Mononuclear cell (primary cell): Measurements from ENCODE around the gene PARD3B. TPM values are rescaled to one million over a fixed set of nuclear protein-coding genes. Genes with fewer than 3 reads are reported as not detected.

Source experiments
- H3K27me3 ChIP-seq: 2 replicates; pipeline ENCODE4 v1.6.0; 2011; ENCODE audit warnings: low read length, control low read depth; ENCODE audit not compliant: insufficient read depth
- H3K4me1 ChIP-seq: 2 replicates; pipeline ENCODE4 v1.5.1; 2011; ENCODE audit warnings: mild to moderate bottlenecking, low read length, control low read depth; ENCODE audit not compliant: insufficient read depth
- H3K4me3 ChIP-seq: 2 replicates; pipeline ENCODE4 v1.5.1; 2011; ENCODE audit warnings: mild to moderate bottlenecking, low read length, moderate library complexity
- H3K9me3 ChIP-seq: 2 replicates; pipeline ENCODE4 v1.5.1; 2011; ENCODE audit warnings: low read depth, mild to moderate bottlenecking, control low read depth, low read length
- total RNA-seq: library from RNA; depleted of rRNA; stranded (reverse); fragments of >200 nt; gene quantifications from one replicate; pipeline ENCODE4 v1.2.3, GENCODE V29; 2012

PARD3B gene, protein sequence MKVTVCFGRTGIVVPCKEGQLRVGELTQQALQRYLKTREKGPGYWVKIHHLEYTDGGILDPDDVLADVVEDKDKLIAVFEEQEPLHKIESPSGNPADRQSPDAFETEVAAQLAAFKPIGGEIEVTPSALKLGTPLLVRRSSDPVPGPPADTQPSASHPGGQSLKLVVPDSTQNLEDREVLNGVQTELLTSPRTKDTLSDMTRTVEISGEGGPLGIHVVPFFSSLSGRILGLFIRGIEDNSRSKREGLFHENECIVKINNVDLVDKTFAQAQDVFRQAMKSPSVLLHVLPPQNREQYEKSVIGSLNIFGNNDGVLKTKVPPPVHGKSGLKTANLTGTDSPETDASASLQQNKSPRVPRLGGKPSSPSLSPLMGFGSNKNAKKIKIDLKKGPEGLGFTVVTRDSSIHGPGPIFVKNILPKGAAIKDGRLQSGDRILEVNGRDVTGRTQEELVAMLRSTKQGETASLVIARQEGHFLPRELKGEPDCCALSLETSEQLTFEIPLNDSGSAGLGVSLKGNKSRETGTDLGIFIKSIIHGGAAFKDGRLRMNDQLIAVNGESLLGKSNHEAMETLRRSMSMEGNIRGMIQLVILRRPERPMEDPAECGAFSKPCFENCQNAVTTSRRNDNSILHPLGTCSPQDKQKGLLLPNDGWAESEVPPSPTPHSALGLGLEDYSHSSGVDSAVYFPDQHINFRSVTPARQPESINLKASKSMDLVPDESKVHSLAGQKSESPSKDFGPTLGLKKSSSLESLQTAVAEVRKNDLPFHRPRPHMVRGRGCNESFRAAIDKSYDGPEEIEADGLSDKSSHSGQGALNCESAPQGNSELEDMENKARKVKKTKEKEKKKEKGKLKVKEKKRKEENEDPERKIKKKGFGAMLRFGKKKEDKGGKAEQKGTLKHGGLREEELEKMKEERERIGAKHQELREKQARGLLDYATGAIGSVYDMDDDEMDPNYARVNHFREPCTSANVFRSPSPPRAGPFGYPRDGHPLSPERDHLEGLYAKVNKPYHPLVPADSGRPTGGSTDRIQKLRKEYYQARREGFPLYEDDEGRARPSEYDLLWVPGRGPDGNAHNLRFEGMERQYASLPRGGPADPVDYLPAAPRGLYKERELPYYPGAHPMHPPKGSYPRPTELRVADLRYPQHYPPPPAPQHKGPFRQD (N-terminal part only)
- total RNA-seq: 0.94 TPM

DNA sequence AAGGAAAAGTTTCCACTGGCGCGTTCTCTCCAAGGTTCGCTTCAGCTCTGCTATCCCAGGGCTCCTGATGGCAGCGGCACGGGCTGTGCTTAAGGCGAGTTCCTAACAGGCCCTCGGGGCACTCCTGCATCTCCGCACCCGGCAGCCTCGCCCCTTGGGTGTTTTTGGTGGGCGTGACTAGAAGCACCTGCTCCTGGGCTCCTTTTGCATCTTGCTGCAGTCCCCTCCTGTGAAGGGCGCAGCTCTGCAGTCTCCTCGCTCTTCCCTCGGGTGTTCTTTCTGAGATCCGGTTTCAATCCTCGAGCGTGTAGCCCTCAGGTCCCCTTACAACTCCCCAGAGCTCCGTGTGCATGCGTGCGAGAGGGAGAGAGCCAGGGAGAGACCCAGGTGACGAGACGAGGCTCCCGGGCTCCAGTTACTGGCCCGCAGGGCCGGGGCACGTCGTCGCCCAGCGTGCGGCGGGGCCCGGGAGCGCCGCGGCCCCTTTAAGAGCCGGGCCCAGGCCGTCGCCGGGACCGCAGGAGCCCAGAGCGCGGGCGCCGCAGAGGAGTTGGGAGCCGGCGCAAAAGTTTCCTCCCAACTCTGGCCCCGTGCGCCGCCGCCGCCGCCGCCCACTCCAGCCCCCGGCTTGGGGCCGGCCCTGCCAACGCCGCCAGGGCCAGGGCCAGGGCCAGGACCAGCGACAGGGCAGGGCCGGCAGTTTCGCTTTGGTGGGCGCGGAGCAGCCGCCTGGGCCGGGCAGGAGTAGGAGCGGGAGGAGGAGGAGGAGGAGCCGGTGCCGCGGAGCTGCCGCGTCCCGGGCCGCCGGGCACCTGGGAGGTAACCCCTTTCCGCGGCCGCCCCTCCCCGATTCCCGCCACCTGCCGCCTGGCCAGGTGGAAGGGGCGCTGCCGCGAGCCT is at the start of gene PARD3B:
Gene PARD3B, plus strand, starts transcription at position 515 of the 900 bp plus-strand sequence. CDS start 525 bp downstream, outside the sequence.
- Histone ChIP-seq H3K4me1 (peaks cover 8% of the 10 kb centered on the region), H3K4me3 (peak within 1 kb of the TSS; percentile 29), H3K27me3 (peaks cover 38% of the 10 kb centered on the region)

DNA sequence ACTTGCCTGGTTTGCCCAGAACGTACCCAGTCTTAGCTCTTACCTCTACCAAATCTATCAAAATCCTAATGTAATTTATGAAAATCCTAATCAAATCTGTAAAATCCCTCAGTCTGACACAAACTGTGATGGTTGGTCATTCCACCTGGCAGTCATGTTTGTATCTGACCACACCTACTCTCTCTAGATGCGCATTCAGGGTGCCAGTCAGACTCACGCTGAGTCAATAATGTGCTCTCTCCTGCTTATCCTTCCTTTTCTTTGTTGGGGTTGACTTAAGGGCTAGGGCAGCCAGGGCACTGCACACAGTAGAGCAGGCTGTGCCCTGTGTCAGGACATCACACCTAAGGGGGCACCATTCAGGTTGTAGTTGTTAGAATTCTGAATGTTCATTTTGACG is 48.5 kb upstream of the PARD3B start:
- H3K4me1 ChIP-seq: no peaks in the 10 kb centered on the region
- no peaks in the 10 kb centered on the region for H3K27me3 ChIP-seq
- H3K4me3 ChIP-seq: no peak overlapping the region
- H3K9me3 ChIP-seq: no peaks in the 10 kb centered on the region

More for the DNA sequence above, at the start of gene PARD3B:
- no peaks in the 10 kb centered on the region for H3K9me3 ChIP-seq

DNA sequence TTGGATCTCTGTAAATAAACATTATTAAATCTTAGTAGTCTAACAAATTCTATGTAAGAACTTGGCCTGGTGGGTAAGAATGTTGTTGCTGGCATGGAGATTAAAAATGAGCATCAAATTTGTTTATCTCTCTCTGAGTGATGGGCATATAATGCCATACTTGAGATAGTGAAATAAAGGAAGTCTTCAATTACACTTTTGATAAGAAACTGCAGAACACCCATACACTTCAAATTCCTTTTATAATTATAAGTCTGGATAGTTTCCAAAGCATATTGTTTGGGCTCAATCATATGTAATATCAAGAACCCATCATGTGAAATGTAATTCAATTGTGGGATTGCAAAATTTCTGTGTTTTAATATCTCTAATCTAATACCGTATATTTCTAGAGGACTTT is 47.4 kb upstream of the PARD3B start:
- H3K9me3 ChIP-seq: no peaks in the 10 kb centered on the region
- no peak overlapping the region for H3K4me3 ChIP-seq
- H3K27me3 ChIP-seq: no peaks in the 10 kb centered on the region
- no peaks in the 10 kb centered on the region for H3K4me1 ChIP-seq

DNA sequence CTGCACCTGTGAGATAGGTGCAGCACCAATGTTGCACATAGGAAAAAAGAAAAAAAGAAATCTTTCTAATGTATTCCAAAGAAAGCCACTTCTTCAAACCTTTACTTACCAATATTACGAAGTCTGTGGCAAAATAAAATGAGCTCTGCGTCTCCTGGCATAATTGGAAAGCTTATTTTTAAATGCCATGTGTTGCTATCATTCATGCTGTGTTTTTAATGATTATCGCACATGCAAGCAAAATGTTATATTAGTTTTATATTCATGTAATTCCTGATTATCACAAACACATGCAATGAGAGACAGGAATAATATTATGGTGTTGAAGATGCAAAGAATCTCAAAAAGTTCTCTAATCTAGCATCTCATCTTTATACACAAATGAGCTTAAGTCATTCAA is 47.0 kb upstream of the PARD3B start:
- Histone ChIP-seq H3K4me3 (no peak overlapping the region), H3K4me1 (no peaks in the 10 kb centered on the region), H3K9me3 (no peaks in the 10 kb centered on the region)

DNA sequence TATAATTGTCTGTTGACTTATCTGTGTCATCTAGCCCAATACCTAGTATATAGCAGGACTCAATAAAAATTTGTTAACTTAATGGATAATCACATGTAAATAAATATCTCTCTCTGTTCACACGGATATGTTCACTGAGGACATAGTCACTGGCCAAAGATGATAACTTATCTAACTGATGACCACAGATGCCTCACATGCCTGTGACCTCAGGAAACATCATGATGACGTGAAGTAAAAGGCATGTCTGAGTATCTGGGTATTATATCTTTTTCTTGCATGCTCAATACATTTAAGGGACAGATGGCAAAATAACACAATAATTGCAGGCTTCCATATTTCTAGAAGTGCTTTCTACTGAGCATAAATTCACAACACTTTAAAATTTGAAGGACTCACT is 41.4 kb upstream of the PARD3B start:
- H3K4me3 ChIP-seq: no peak overlapping the region
- H3K9me3 ChIP-seq: no peaks in the 10 kb centered on the region
- H3K27me3 ChIP-seq: no peaks in the 10 kb centered on the region
- no peaks in the 10 kb centered on the region for H3K4me1 ChIP-seq

More for the DNA sequence above, 47.0 kb upstream of the PARD3B start:
- H3K27me3 ChIP-seq: no peaks in the 10 kb centered on the region

DNA sequence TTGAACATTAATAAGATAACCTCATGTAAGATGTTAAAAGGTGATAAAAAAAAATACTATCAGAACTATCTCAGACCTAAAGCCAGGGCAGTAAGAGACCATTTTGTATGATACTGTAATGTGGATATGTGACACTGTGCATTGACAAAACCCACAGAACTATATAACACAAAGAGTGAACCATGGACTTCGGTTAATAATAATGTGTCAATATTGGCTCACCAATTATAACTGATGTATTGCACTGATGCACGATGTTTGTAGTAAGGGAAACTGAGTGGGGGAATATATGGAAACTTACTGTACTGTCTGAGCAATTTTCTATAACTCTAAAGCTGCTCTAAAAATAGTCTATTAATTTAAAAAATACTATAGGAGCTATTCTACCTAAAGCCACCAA is 40.7 kb upstream of the PARD3B start:
- Histone ChIP-seq H3K9me3 (no peaks in the 10 kb centered on the region), H3K4me1 (no peaks in the 10 kb centered on the region), H3K4me3 (no peak overlapping the region), H3K27me3 (no peaks in the 10 kb centered on the region)

DNA sequence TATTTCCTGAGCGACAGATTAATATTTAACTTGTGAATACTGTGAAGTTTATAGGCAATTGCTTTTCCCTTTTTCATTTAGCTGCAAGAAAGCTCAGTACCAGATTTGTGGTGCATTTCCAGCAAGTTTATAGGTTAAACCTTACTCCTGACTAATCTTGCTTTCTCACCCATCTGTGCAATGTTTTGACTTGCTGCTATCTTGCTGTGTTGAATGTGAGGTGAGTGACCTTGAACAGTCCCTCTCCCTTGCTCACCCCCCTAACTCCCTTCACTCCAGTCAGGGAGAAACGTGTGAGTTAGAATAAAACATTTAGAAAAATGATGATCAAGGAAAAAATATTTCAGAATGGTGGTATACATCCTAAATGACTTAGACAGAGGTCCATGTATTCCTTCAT is 39.8 kb upstream of the PARD3B start:
- no peaks in the 10 kb centered on the region for H3K27me3 ChIP-seq
- no peaks in the 10 kb centered on the region for H3K4me1 ChIP-seq
- no peak overlapping the region for H3K4me3 ChIP-seq
- no peaks in the 10 kb centered on the region for H3K9me3 ChIP-seq

DNA sequence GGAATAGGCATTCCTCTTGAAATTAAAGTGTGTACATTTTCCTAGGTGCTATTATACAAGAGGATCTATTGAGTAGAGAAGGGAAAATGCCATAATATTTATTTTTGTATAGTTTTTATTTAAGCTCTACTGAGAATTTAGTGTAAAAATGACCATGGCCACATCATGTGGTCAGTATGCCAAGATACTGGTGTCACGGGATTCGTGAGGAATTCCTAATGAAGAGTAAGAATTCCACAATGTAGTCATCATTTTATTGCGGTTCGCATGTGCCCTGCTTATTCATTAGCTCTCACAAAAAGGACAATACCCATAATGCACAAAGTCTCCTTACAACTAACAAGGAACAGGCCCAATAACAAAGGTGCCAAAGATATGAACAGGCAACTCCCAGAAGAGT is 39.3 kb upstream of the PARD3B start:
- Histone ChIP-seq H3K27me3 (no peaks in the 10 kb centered on the region), H3K4me1 (no peaks in the 10 kb centered on the region), H3K9me3 (no peaks in the 10 kb centered on the region), H3K4me3 (no peak overlapping the region)

DNA sequence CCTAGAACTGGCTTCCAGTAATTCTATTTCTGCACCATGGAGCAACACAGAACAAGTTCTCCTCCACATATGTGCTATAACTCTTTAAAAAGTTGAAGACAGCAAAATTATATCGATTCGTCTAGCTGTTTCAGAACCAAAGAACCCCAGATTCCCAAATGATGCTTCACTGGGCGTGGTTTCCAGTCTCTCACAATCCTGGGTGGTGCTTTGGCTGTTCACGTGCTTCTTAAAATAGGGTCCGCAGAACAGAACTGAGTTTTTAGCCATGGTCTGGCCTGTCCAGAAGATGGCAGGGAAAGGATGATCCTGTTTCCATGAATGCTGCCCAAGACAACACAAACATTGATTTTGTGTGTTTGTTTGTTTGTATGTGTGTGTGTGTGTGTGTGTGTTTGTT is 37.6 kb upstream of the PARD3B start:
- Histone ChIP-seq H3K27me3 (no peaks in the 10 kb centered on the region), H3K4me3 (no peak overlapping the region), H3K9me3 (no peaks in the 10 kb centered on the region), H3K4me1 (no peaks in the 10 kb centered on the region)

DNA sequence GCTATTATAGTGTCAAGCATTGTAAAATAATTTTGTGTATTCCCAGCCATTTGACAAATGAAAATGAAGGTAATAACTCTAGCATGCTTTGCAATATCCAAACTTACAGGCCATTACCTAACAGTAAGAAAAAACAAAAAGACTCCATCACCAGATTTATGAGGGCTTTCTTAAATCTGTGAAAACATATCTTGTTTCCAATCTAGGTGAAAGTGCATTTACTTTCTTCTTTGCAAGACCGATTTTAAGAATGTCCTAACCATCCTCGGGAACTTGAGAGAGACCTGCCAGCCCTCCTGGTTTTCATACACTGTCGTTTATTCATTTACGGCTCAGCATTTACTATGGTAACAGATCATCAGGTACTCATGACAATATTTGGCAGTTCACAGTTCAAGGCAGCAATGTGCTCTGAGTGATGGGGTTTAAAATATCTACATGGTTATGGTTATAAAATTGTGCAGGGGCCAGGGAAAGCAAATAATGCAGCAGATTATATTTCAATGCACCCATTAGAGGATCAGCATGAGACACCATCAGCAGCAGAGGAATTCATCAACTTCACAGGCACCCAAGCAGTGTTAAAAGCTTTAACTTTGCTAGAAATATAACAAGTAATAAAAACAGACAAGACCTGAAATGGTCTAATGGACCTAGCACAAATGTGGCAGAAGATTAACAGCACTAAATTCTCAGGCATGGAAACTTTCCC is 34.4 kb upstream of the PARD3B start:
- Histone ChIP-seq H3K4me1 (no peaks in the 10 kb centered on the region), H3K9me3 (no peaks in the 10 kb centered on the region), H3K27me3 (no peaks in the 10 kb centered on the region), H3K4me3 (no peak overlapping the region)

DNA sequence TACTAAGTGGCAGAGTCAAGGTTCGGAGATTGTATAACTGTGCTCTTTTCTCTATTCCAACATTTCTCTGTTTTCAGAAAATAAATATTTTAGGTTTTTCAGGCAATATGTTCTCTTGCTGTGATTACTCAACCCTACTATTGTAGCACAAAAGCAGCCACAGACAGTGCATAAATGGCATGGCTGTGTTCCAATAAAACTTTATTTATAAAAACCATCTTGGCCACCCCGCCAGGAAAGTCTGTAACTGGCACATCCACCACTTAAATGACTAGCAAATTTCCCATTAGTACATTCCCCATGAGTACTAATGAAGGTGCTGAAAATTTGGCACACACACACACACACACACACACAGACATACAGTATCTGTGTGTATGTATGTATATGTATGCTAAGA is 30.8 kb upstream of the PARD3B start:
- Histone ChIP-seq H3K27me3 (no peaks in the 10 kb centered on the region), H3K4me1 (no peaks in the 10 kb centered on the region), H3K9me3 (no peaks in the 10 kb centered on the region), H3K4me3 (no peak overlapping the region)

DNA sequence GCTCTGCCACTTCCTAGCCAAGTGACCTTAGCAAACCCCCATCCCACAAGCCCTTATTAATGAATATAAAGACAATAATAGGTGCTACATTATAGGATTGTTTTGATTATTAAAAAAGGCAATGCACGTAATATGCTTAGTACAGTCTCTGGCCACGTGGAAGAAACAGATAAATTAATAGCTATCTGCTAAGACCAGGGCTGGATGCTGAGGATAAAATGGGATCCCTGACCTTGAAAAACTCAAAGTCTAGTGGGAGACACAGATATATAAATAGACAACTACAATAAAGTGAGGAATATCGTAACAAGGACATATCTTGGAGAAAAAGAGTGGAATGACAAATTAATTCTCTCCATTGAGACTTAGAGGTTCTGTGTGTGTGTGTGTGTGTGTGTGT is 29.9 kb upstream of the PARD3B start:
- no peaks in the 10 kb centered on the region for H3K27me3 ChIP-seq
- H3K4me3 ChIP-seq: no peak overlapping the region
- H3K9me3 ChIP-seq: no peaks in the 10 kb centered on the region
- no peaks in the 10 kb centered on the region for H3K4me1 ChIP-seq

DNA sequence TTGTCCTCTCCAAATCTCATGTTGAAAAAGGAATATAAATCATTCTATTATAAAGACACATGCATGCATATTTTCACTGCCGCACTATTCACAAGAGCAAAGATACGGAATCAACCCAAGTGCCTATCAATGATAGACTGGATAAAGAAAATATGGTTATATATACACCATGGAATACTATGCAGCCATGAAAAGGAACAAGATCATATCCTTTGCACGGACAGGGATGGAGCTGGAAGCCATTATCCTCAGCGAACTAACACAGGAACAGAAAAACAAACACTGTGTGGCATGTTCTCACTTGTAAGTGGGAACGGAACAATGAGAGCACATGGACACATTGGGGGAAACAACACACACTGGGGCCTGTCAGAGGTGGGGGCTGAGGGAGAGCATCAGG is 28.1 kb upstream of the PARD3B start:
- Histone ChIP-seq H3K4me1 (no peaks in the 10 kb centered on the region), H3K4me3 (no peak overlapping the region), H3K9me3 (no peaks in the 10 kb centered on the region), H3K27me3 (no peaks in the 10 kb centered on the region)
